OCI-M2 (cell line): ENCODE measurements around the gene SMPD4.
"Not testable (repeated sequence)": the region's sequence is repeated elsewhere in the genome, so short reads cannot be mapped to it uniquely, and the experiment has no call there.

ENCODE experiments used
- DNase-seq: peaks from one replicate; lab custom pipeline; 2025; ENCODE audit not compliant: unreplicated experiment; lab: John Stamatoyannopoulos, UW

The SMPD4 gene

GRCh38 chr2:130159376-130159775 lies 22.0 kb downstream of the SMPD4 start:
- not testable (repeated sequence) for DNase-seq

GRCh38 chr2:130158631-130159030 lies 22.8 kb downstream of the SMPD4 start:
- no peak for DNase-seq

GRCh38 chr2:130157825-130158514 lies 23.4 kb downstream of the SMPD4 start:
- DNase-seq, result not testable (repeated sequence)

- not testable (repeated sequence) for DNase-seq
Measured at GRCh38 chr2:130157354-130157753, 24.0 kb downstream of the SMPD4 start.

GRCh38 chr2:130156624-130157004 lies 24.8 kb downstream of the SMPD4 start:
- DNase-seq, result no peak

- not testable (repeated sequence) for DNase-seq
Measured at GRCh38 chr2:130155956-130156623, 25.3 kb downstream of the SMPD4 start.

GRCh38 chr2:130154773-130155765 lies 26.3 kb downstream of the SMPD4 start:
- DNase-seq, result no peak

GRCh38 chr2:130154423-130154770 lies 27.0 kb downstream of the SMPD4 start:
- DNase-seq, result not testable (repeated sequence)

GRCh38 chr2:130153721-130154422 lies 27.5 kb downstream of the SMPD4 start:
- DNase-seq, result not testable (repeated sequence)

- DNase-seq, result no peak
Measured at GRCh38 chr2:130152816-130153595, 28.4 kb downstream of the SMPD4 start.

- not testable (repeated sequence) for DNase-seq
Measured at GRCh38 chr2:130152136-130152815, 29.1 kb downstream of the SMPD4 start.

- not testable (repeated sequence) for DNase-seq
Measured at GRCh38 chr2:130151145-130151512, 30.3 kb downstream of the SMPD4 start.

- no peak for DNase-seq
Measured at GRCh38 chr2:130150181-130151144, 30.9 kb downstream of the SMPD4 start.

GRCh38 chr2:130148515-130148914 lies 32.9 kb downstream of the SMPD4 start:
- DNase-seq, result not testable (repeated sequence)

GRCh38 chr2:130145006-130145414 lies 36.4 kb downstream of the SMPD4 start, which contains the start of gene CCDC74B:
Gene CCDC74B, minus strand, starts transcription at chr2:130145112. Its CDS starts 116 bp downstream, at chr2:130144996.
- DNase-seq, result not testable (repeated sequence)

- DNase-seq, result not testable (repeated sequence)
Measured at GRCh38 chr2:130143266-130144039, 37.9 kb downstream of the SMPD4 start.
